ENCODE data around the gene GHRHR.

DNA sequence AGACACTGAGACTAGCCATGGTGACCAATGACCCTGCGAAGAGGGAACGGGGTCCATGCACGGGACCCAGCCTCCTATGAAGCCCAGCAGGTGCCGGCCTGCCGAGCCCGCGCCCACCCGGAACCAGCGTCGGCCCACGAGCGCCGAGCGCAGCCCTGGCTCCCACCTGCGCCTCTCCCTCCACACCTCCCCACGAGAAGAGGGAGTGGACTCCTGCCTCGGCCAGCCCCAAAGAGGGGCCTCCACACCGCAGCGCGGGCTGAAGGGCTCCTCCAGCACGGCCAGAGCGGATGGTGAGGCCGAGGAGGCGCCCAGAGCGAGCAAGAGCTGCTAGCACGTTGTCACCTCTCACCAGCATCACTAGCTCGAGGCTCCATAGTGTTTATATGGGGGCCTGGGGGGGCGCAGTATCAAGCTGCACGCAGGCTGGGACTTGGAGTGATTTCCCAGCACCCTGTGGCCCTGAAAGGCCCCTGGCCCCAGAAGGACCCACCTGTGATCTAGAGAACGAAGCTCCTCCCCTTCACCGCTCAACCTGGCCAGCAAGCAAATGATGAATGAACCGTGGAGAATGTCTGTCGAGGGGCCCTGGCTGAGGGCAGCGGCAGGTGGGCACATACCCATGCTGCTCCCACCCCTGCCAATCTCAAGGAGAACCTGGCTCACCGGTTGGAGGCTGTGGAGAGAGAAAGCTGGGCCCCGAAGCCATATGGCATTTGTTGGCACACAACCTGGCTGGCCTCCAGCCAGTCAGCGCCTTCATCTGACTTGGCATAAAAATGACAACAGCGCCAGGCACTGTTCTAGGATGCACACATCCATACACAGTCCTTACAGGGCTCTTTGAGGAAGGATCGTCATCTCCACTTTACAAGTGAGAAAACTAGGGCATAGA is 30.7 kb downstream of the GHRHR start:
- TF ChIP-seq, protein P1, sequence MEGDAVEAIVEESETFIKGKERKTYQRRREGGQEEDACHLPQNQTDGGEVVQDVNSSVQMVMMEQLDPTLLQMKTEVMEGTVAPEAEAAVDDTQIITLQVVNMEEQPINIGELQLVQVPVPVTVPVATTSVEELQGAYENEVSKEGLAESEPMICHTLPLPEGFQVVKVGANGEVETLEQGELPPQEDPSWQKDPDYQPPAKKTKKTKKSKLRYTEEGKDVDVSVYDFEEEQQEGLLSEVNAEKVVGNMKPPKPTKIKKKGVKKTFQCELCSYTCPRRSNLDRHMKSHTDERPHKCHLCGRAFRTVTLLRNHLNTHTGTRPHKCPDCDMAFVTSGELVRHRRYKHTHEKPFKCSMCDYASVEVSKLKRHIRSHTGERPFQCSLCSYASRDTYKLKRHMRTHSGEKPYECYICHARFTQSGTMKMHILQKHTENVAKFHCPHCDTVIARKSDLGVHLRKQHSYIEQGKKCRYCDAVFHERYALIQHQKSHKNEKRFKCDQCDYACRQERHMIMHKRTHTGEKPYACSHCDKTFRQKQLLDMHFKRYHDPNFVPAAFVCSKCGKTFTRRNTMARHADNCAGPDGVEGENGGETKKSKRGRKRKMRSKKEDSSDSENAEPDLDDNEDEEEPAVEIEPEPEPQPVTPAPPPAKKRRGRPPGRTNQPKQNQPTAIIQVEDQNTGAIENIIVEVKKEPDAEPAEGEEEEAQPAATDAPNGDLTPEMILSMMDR (IDR thresholded peaks at IDR 0.05), result no peak
- no peak for TF ChIP-seq POLR2A (IDR thresholded peaks at IDR 0.05)

All from uterus (tissue), 2 donors.